Calu3 (cell line): ENCODE data around the gene LDLRAD3. TPM values are rescaled to one million over a fixed set of nuclear protein-coding genes. Genes with fewer than 3 reads are reported as not detected.

ENCODE experiments used
- BruUV-seq: library from RNA; stranded (reverse); fragments of 400-500 nt; replicated peaks from 2 replicates; lab custom pipeline; 2021; lab: Mats Ljungman, UMichigan
- CTCF ChIA-PET: fragments of 300-600 bp; sonication (Branson Sonifier 250); formaldehyde crosslinking; loops from one replicate; lab custom pipeline; 2022; ENCODE audit warnings: antibody characterized with exemption; lab: Charles Lee
- DNase-seq: peaks from one replicate; pipeline ENCODE4 v3.0.0; 2022
- H3K27ac Mint-ChIP-seq: one replicate; pipeline ENCODE4 v1.8.0; 2022; ENCODE audit warnings: mixed read lengths; ENCODE audit not compliant: unreplicated experiment
- H3K27me3 Mint-ChIP-seq: one replicate; pipeline ENCODE4 v1.8.0; 2022; ENCODE audit warnings: mixed read lengths; ENCODE audit not compliant: unreplicated experiment
- H3K36me3 Mint-ChIP-seq: one replicate; pipeline ENCODE4 v1.8.0; 2022; ENCODE audit warnings: mild to moderate bottlenecking, moderate library complexity, mixed read lengths; ENCODE audit not compliant: insufficient read depth, unreplicated experiment
- H3K4me1 Mint-ChIP-seq: one replicate; pipeline ENCODE4 v1.8.0; 2022; ENCODE audit warnings: mild to moderate bottlenecking, low read depth, mixed read lengths; ENCODE audit not compliant: unreplicated experiment
- H3K4me3 Mint-ChIP-seq: one replicate; pipeline ENCODE4 v1.8.0; 2022; ENCODE audit warnings: mild to moderate bottlenecking, low read depth, moderate library complexity, mixed read lengths; ENCODE audit not compliant: unreplicated experiment
- H3K9me3 Mint-ChIP-seq: one replicate; pipeline ENCODE4 v1.8.0; 2022; ENCODE audit warnings: low read depth, mixed read lengths; ENCODE audit not compliant: unreplicated experiment
- CTCF ChIP-seq: fragments of 200-600 bp; IDR thresholded peaks from one replicate; pipeline ENCODE4 v1.8.0; 2022; ENCODE audit warnings: antibody characterized with exemption; ENCODE audit not compliant: unreplicated experiment
- intact Hi-C: fragments of 100-400 bp; cut with micrococcal nuclease; formaldehyde crosslinking; loops from one replicate; pipeline ENCODE4 v1.10.0; 2022; ENCODE audit not compliant: unreplicated experiment
- total RNA-seq: library from RNA; stranded (reverse); gene quantifications from 2 replicates; pipeline ENCODE4 v1.2.3, GENCODE V29; 2022

Gene LDLRAD3
- total RNA-seq, 1 experiment from 2014 or later: 16.2 TPM

GRCh38 chr11:35968386-35969088, 24.7 kb downstream of the LDLRAD3 start:
- H3K27ac Mint-ChIP-seq: no peak overlapping the region
- H3K4me1 Mint-ChIP-seq: no peaks in the 10 kb centered on the region
- intact Hi-C loops: no loop called here
- no peak for DNase-seq
- CTCF ChIA-PET: interaction anchor here (0.8 kb wide), 1 partner anchor 63 kb away, joined by 3 read pairs; no protein-coding TSS in a partner anchor
- H3K4me3 Mint-ChIP-seq: no peak overlapping the region
- peaks cover 3% of the 10 kb centered on the region for H3K36me3 Mint-ChIP-seq
- H3K27me3 Mint-ChIP-seq: no peaks in the 10 kb centered on the region
- no peak for TF ChIP-seq CTCF
- no TSS peak for BruUV-seq
- H3K9me3 Mint-ChIP-seq: peaks cover 5% of the 10 kb centered on the region

- Mint-ChIP-seq H3K27ac (no peak overlapping the region), H3K4me3 (no peak overlapping the region), H3K9me3 (peaks cover 3% of the 10 kb centered on the region), H3K4me1 (no peaks in the 10 kb centered on the region), H3K36me3 (peaks cover 3% of the 10 kb centered on the region), H3K27me3 (no peaks in the 10 kb centered on the region)
- DNase-seq: no peak
- no TSS peak for BruUV-seq
- intact Hi-C loops: no loop called here
- no peak for TF ChIP-seq CTCF
- CTCF ChIA-PET: interaction anchor here (0.8 kb wide), 1 partner anchor 62 kb away, joined by 3 read pairs; no protein-coding TSS in a partner anchor
Observed at GRCh38 chr11:35969089-35970042, 25.5 kb downstream of the LDLRAD3 start.

GRCh38 chr11:35970445-35970844, 26.6 kb downstream of the LDLRAD3 start:
- no peak overlapping the region for H3K27ac Mint-ChIP-seq
- DNase-seq: no peak
- TF ChIP-seq CTCF: no peak
- intact Hi-C loops: no loop called here
- no TSS peak for BruUV-seq
- CTCF ChIA-PET: no interaction called here
- peaks cover 3% of the 10 kb centered on the region for H3K36me3 Mint-ChIP-seq
- no peaks in the 10 kb centered on the region for H3K27me3 Mint-ChIP-seq
- no peak overlapping the region for H3K4me3 Mint-ChIP-seq
- H3K4me1 Mint-ChIP-seq: no peaks in the 10 kb centered on the region
- peaks cover 3% of the 10 kb centered on the region for H3K9me3 Mint-ChIP-seq

- intact Hi-C loops: no loop called here
- Mint-ChIP-seq H3K4me3 (no peak overlapping the region), H3K36me3 (peaks cover 3% of the 10 kb centered on the region), H3K27ac (no peak overlapping the region), H3K4me1 (no peaks in the 10 kb centered on the region), H3K9me3 (peaks cover 3% of the 10 kb centered on the region), H3K27me3 (no peaks in the 10 kb centered on the region)
- BruUV-seq: no TSS peak
- no peak for TF ChIP-seq CTCF
- no peak for DNase-seq
- CTCF ChIA-PET: no interaction called here
Observed at GRCh38 chr11:35971841-35972422, 28.1 kb downstream of the LDLRAD3 start.
